K562 (cell line): ENCODE data around the gene CYP4F3. TPM values are rescaled to one million over a fixed set of nuclear protein-coding genes. Genes with fewer than 3 reads are reported as not detected.

Source experiments
- ATAC-seq: fragments of 200-7000 bp; cut with Tn5 transposase; 3 replicates; pipeline ENCODE4 v1.9.1; 2020; ENCODE audit warnings: moderate library complexity
- BruUV-seq: library from RNA; stranded (reverse); fragments of 400-500 nt; replicated peaks from 2 replicates; lab custom pipeline; 2021; lab: Mats Ljungman, UMichigan
- CTCF ChIA-PET: fragments of 300-600 bp; formaldehyde crosslinking; extraction: SDS; loops from one replicate; lab custom pipeline; 2021; ENCODE audit warnings: low intra/inter-chr PET ratio; lab: Yijun Ruan, JAX
- POLR2A ChIA-PET: fragments of 300-600, 350-650 bp; sonication (Branson Sonifier 250); formaldehyde crosslinking; extraction: SDS; loops from one replicate; lab custom pipeline; 2021; ENCODE audit warnings: antibody characterized with exemption, inconsistent platforms; lab: Yijun Ruan, JAX
- DNase-seq, 4 experiments: peaks; one replicate each; pipeline versions ENCODE4 v3.0.0 to v3.0.0-alpha.2; 2011 to 2018; ENCODE audit warnings: low spot score in 3 of 4, mixed read lengths in 3 of 4; ENCODE audit errors: extremely low read depth in 1 of 4
- FAIRE-seq: peaks from 2 replicates; lab custom pipeline; 2011; peaks lifted over from hg19 to GRCh38; lab: Jason Lieb, UNC
- H2AFZ ChIP-seq: 2 replicates; pipeline ENCODE4 v1.6.0; 2011; ENCODE audit warnings: low read depth, low read length, control low read depth, inconsistent platforms
- H3K27ac ChIP-seq: fragments of 200-600 bp; 3 replicates; pipeline ENCODE4 v1.8.0; 2011; ENCODE audit warnings: low read depth, mild to moderate bottlenecking, control low read depth, inconsistent platforms, low read length, moderate library complexity, mixed read lengths; ENCODE audit errors: extremely low read depth
- H3K27me3 ChIP-seq, 2 experiments: fragments of 300-600 bp in 1 of 2; 2 replicates in 1 of 2; 3 replicates in 1 of 2; pipeline versions ENCODE4 v1.6.0 to v1.8.0; 2011; ENCODE audit warnings: inconsistent platforms in 2 of 2, low read length in 2 of 2, mild to moderate bottlenecking in 1 of 2, mixed read lengths in 1 of 2, moderate library complexity in 1 of 2; ENCODE audit not compliant: control insufficient read depth in 2 of 2, insufficient read depth in 2 of 2
- H3K36me3 ChIP-seq: fragments of 300-600 bp; 3 replicates; pipeline ENCODE4 v1.8.0; 2011; ENCODE audit warnings: mild to moderate bottlenecking, low read length, inconsistent platforms; ENCODE audit not compliant: control insufficient read depth, insufficient read depth
- H3K4me1 ChIP-seq, 2 experiments: fragments of 200-600 bp in 1 of 2; replicated peaks in 1 of 2; 2 replicates in 1 of 2; 3 replicates in 1 of 2; pipeline versions ENCODE4 v1.5.1 to v1.8.0; 2011; ENCODE audit warnings: inconsistent platforms in 2 of 2, low read length in 2 of 2, mild to moderate bottlenecking in 1 of 2, mixed read lengths in 1 of 2, moderate library complexity in 1 of 2; ENCODE audit not compliant: control insufficient read depth in 2 of 2, insufficient read depth in 2 of 2
- H3K4me2 ChIP-seq: 2 replicates; pipeline ENCODE4 v1.6.1; 2011; ENCODE audit warnings: low read length, control low read depth, inconsistent platforms, mixed read lengths; ENCODE audit not compliant: insufficient read depth
- H3K4me3 ChIP-seq: fragments of 200-600 bp; sonication (generic), shearing (Covaris generic); 2 replicates; pipeline ENCODE4 v1.5.1; 2016; ENCODE audit warnings: control low read depth, inconsistent platforms
- H3K79me2 ChIP-seq: fragments of 200-600 bp; 3 replicates; pipeline ENCODE4 v1.8.0; 2011; ENCODE audit warnings: low read length, inconsistent platforms; ENCODE audit not compliant: control insufficient read depth, insufficient read depth
- H3K9ac ChIP-seq, 2 experiments: 2 replicates each; pipeline versions ENCODE4 v1.6.0 to v1.6.1; 2011; ENCODE audit warnings: low read depth in 2 of 2, low read length in 2 of 2, control low read depth in 1 of 2, inconsistent platforms in 1 of 2, mild to moderate bottlenecking in 1 of 2, mixed read lengths in 1 of 2; ENCODE audit not compliant: insufficient read depth in 1 of 2
- H3K9me1 ChIP-seq: one replicate; pipeline ENCODE4 v1.6.0; 2011; ENCODE audit warnings: inconsistent platforms, mild to moderate bottlenecking, low read length, moderate library complexity; ENCODE audit not compliant: control insufficient read depth, insufficient read depth
- H3K9me3 ChIP-seq: replicated peaks from 2 replicates; pipeline ENCODE4 v1.5.1; 2011; ENCODE audit warnings: low read depth, low read length, inconsistent platforms; ENCODE audit not compliant: control insufficient read depth, insufficient read depth
- H4K20me1 ChIP-seq: replicated peaks from 2 replicates; pipeline ENCODE4 v1.6.1; 2011; ENCODE audit warnings: low read length, inconsistent platforms, mixed read lengths; ENCODE audit not compliant: control insufficient read depth, insufficient read depth
- CBX5 ChIP-seq: IDR thresholded peaks from 2 replicates; pipeline ENCODE4 v1.6.1; 2014; ENCODE audit warnings: low read depth, borderline replicate concordance
- COPS2 ChIP-seq: fragments of 450-650 bp; conservative IDR thresholded peaks from 2 replicates; pipeline ENCODE4 v1.6.1; 2016; ENCODE audit warnings: mild to moderate bottlenecking, moderate library complexity
- ELF1 ChIP-seq: fragments of 200-800 bp; sonication (Bioruptor generic); IDR thresholded peaks from 2 replicates; pipeline ENCODE4 v1.6.1; 2016; ENCODE audit warnings: missing genetic modification characterization, missing compliant biosample characterization
- KDM4B ChIP-seq, 2 experiments: fragments of 450-650 bp in 1 of 2; sonication (generic) in 1 of 2; IDR thresholded peaks; 2 replicates each; pipeline ENCODE4 v1.6.1; 2016 to 2017; ENCODE audit warnings: borderline replicate concordance in 2 of 2, antibody characterized with exemption in 1 of 2, low read depth in 1 of 2, mild to moderate bottlenecking in 1 of 2
- KLF10 ChIP-seq: fragments of 250-450 bp; sonication (Bioruptor Pico); IDR thresholded peaks from 2 replicates; pipeline ENCODE4 v1.6.1; 2021; ENCODE audit warnings: matching md5 sums
- NCOA4 ChIP-seq: fragments of 450-650 bp; IDR thresholded peaks from 2 replicates; pipeline ENCODE4 v1.6.1; 2018; ENCODE audit warnings: mild to moderate bottlenecking; ENCODE audit not compliant: partially characterized antibody
- RB1 ChIP-seq: fragments of 450-650 bp; IDR thresholded peaks from 2 replicates; pipeline ENCODE4 v1.6.1; 2017; ENCODE audit warnings: low read depth, mild to moderate bottlenecking
- TAF1 ChIP-seq: IDR thresholded peaks from 2 replicates; pipeline ENCODE4 v1.6.1; 2011; ENCODE audit warnings: mild to moderate bottlenecking, low read length, moderate library complexity; ENCODE audit not compliant: insufficient read depth, control insufficient read depth, severe bottlenecking; ENCODE audit errors: extremely low read depth
- TBL1XR1 ChIP-seq, 2 experiments: IDR thresholded peaks; 2 replicates each; pipeline ENCODE4 v1.6.1; 2012; ENCODE audit warnings: improper control_type of control experiment in 2 of 2, low read length in 2 of 2, mild to moderate bottlenecking in 1 of 2
- TEAD1 ChIP-seq, 2 experiments: fragments of 450-650 bp in 1 of 2; sonication (generic) in 1 of 2; formaldehyde crosslinking; IDR thresholded peaks; 2 replicates each; pipeline versions ENCODE4 v1.4.0 to v1.8.0; 2020 to 2022; ENCODE audit warnings: mild to moderate bottlenecking in 2 of 2, missing genetic modification reagents in 1 of 2
- ZNF217 ChIP-seq: sonication (generic); formaldehyde crosslinking; IDR thresholded peaks from 2 replicates; pipeline ENCODE4 v1.8.0; 2022; ENCODE audit warnings: mild to moderate bottlenecking, missing genetic modification reagents
- ZNF311 ChIP-seq: fragments of 250-450 bp; sonication (Bioruptor Pico); IDR thresholded peaks from 2 replicates; pipeline ENCODE4 v1.4.0; 2020; ENCODE audit warnings: mild to moderate bottlenecking, moderate library complexity
- ZNF830 ChIP-seq: fragments of 250-450 bp; sonication (Bioruptor Pico); IDR thresholded peaks from 2 replicates; pipeline ENCODE4 v1.5.0; 2021; ENCODE audit warnings: mild to moderate bottlenecking
- WGBS: fragments of 100-300 bp; shearing (Covaris generic); methylation state at CpG from one replicate; pipeline ENCODE4 v1.1.6; 2016; ENCODE audit warnings: low coverage, mixed read lengths; ENCODE audit not compliant: insufficient coverage; ENCODE audit errors: missing lambda C conversion rate; 5-methylcytosine and 5-hydroxymethylcytosine counted together
- in situ Hi-C: fragments of 300-500 bp; cut with MboI; formaldehyde crosslinking; loops from 4 replicates; pipeline ENCODE4 v1.15.0; 2018; ENCODE audit warnings: inconsistent platforms, mixed read lengths
- intact Hi-C: fragments of 100-400 bp; cut with micrococcal nuclease; formaldehyde crosslinking; loops from 2 replicates; pipeline ENCODE4 v1.14.2; 2022
- polyA plus RNA-seq, 8 experiments: library from polyadenylated mRNA; depleted of rRNA in 4 of 8; stranded (reverse) in 5 of 8; unstranded in 3 of 8; fragments of >200 nt; fragmentation: Nextera tagmentation in 2 of 8; fragmentation: Illumina TruSeq in 1 of 8; extraction: Ambion mirVana in 2 of 8; extraction: Trizol in 1 of 8; gene quantifications; 2 replicates each; pipeline versions ENCODE4 v1.2.1 to v1.2.3, GENCODE V29; 2011 to 2014; ENCODE audit warnings: inconsistent platforms in 1 of 8, missing spikeins in 1 of 8
- total RNA-seq, 7 experiments: library from RNA; depleted of rRNA in 6 of 7; stranded (reverse); fragments of >200 nt in 6 of 7; fragmentation: Illumina TruSeq in 2 of 7; extraction: Trizol in 2 of 7; gene quantifications; 2 replicates each; pipeline versions ENCODE4 v1.2.1 to v1.2.3, GENCODE V29; 2011 to 2021; ENCODE audit warnings: low replicate concordance in 1 of 7
- TF ChIP-seq, protein P1 (sequence below): fragments of 450-650 bp; formaldehyde crosslinking; IDR thresholded peaks from 2 replicates; pipeline ENCODE4 v1.4.0; 2020; ENCODE audit warnings: mild to moderate bottlenecking, moderate library complexity
- TF ChIP-seq, protein P2 (sequence below): sonication (generic); formaldehyde crosslinking; IDR thresholded peaks from 2 replicates; pipeline ENCODE4 v1.8.1; 2023; ENCODE audit warnings: mild to moderate bottlenecking, missing genetic modification reagents

Gene CYP4F3
- total and polyA plus RNA-seq, 9 of the 15 experiments (the other 6 are each of a cell fraction or from before 2014, with no cell fraction given): 0.01 to 0.40 (median 0.16) TPM; not detected in 6

DNA sequence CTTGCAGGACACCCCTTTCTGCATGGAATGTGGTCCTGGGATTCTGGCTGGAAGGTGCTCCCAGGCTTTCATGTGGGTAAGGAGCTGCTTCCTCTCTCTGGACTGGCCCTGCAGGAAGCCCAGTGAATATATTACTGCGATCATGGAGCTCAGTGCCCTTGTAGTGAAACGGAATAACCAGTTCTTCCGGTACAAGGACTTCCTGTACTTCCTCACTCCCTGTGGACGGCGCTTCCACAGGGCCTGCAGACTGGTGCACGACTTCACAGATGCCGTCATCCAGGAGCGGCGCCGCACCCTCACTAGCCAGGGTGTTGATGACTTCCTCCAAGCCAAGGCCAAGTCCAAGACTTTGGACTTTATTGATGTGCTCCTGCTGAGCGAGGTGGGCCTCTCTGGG, 17.7 kb upstream of the CYP4F3 start (continued):
- no peak for TF ChIP-seq TEAD1 (CRISPR knock-in tag; IDR thresholded peaks at IDR 0.05)
- TF ChIP-seq TBL1XR1 (IDR thresholded peaks at IDR 0.05; ENCODE audit: low read length in 2 of 2): no peak
- TF ChIP-seq ELF1 (tag): no peak
- no peak for TF ChIP-seq NCOA4
- TF ChIP-seq, protein P1, sequence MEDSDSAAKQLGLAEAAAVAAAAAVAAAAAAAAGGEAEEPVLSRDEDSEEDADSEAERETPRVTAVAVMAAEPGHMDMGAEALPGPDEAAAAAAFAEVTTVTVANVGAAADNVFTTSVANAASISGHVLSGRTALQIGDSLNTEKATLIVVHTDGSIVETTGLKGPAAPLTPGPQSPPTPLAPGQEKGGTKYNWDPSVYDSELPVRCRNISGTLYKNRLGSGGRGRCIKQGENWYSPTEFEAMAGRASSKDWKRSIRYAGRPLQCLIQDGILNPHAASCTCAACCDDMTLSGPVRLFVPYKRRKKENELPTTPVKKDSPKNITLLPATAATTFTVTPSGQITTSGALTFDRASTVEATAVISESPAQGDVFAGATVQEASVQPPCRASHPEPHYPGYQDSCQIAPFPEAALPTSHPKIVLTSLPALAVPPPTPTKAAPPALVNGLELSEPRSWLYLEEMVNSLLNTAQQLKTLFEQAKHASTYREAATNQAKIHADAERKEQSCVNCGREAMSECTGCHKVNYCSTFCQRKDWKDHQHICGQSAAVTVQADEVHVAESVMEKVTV (CRISPR knock-in tag): no peak

DNA sequence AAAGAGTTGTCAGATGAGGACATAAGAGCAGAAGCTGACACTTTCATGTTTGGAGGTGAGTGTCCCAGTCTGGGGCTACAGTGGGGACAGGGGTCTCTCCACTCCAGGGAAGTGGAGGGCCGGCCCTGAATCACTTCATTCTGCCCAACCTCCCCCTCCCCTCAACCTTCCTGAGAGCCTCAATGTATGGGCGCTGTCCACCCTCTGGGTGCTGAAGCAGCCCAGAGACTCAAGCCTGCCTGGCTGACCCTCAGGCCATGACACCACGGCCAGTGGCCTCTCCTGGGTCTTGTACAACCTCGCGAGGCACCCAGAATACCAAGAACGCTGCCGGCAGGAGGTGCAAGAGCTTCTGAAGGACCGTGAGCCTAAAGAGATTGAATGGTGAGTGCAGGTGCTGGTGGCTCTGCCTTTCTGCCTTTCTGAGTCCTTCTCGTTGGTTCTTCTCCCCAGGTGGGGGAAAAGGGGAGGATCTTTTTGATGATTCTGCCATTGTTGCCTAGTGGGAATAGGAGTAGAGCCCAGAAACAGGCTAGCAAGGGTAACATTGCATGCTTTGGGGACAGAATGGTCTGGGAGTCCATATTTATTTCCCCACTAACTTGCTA, 16.9 kb upstream of the CYP4F3 start:
- no peaks in the 10 kb centered on the region for H3K4me1 ChIP-seq
- no peak overlapping the region for H3K9ac ChIP-seq
- no peak overlapping the region for H2AFZ ChIP-seq
- intact Hi-C loops (loop anchor here (10.0 kb wide), 1 partner anchor 421 kb away; no protein-coding TSS in a partner anchor), in situ Hi-C loops (loop anchor here (25.0 kb wide), 1 partner anchor 763 kb away; no protein-coding TSS in a partner anchor)
- 1% methylated on average over 8 of the region's 9 CpGs for WGBS
- no peak overlapping the region for H3K4me2 ChIP-seq
- ChIA-PET POLR2A (no interaction called here), CTCF (no interaction called here)
- FAIRE-seq (no peak), ATAC-seq (peak; percentile 78), DNase-seq (peak; percentile 31 to 59 (median 48))
- no peaks in the 10 kb centered on the region for H3K9me3 ChIP-seq
- no TSS peak for BruUV-seq
- no peaks in the 10 kb centered on the region; a peak in 1 of 5 replicates for H3K27me3 ChIP-seq
- no peak overlapping the region for H3K4me3 ChIP-seq
- H3K27ac ChIP-seq: no peak overlapping the region
- no peaks in the 10 kb centered on the region for H3K36me3 ChIP-seq
- no peaks in the 10 kb centered on the region for H3K9me1 ChIP-seq
- H3K79me2 ChIP-seq: no peaks in the 10 kb centered on the region
- no peaks in the 10 kb centered on the region; the same call in 1 of the 2 replicates for H4K20me1 ChIP-seq
- no peak for TF ChIP-seq ZNF217
- TF ChIP-seq RB1: no peak
- no peak for TF ChIP-seq CBX5
- TF ChIP-seq, protein P2, sequence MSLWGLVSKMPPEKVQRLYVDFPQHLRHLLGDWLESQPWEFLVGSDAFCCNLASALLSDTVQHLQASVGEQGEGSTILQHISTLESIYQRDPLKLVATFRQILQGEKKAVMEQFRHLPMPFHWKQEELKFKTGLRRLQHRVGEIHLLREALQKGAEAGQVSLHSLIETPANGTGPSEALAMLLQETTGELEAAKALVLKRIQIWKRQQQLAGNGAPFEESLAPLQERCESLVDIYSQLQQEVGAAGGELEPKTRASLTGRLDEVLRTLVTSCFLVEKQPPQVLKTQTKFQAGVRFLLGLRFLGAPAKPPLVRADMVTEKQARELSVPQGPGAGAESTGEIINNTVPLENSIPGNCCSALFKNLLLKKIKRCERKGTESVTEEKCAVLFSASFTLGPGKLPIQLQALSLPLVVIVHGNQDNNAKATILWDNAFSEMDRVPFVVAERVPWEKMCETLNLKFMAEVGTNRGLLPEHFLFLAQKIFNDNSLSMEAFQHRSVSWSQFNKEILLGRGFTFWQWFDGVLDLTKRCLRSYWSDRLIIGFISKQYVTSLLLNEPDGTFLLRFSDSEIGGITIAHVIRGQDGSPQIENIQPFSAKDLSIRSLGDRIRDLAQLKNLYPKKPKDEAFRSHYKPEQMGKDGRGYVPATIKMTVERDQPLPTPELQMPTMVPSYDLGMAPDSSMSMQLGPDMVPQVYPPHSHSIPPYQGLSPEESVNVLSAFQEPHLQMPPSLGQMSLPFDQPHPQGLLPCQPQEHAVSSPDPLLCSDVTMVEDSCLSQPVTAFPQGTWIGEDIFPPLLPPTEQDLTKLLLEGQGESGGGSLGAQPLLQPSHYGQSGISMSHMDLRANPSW (CRISPR knock-in tag): no peak
- TF ChIP-seq KDM4B (IDR thresholded peaks at IDR 0.05; ENCODE audit: borderline replicate concordance in 2 of 2, low read depth in 1 of 2): no peak
- 0 out of 2 replicates have a peak, but pooled peaks have one; percentile 31 for TF ChIP-seq ZNF311 (CRISPR knock-in tag)
- no peak for TF ChIP-seq TAF1
- no peak for TF ChIP-seq ZNF830
- no peak for TF ChIP-seq KLF10 (CRISPR knock-in tag)
- TF ChIP-seq COPS2: no peak
